K562 treated with DMSO at 1 percent for 48 hours (cell line): Measurements from ENCODE around the gene DBX2. TPM values are rescaled to one million over a fixed set of nuclear protein-coding genes. Genes with fewer than 3 reads are reported as not detected.

Experiments
- total RNA-seq: library from RNA; unstranded; fragments of 300-600 nt; gene quantifications from 2 replicates; pipeline ENCODE4 v1.2.3, GENCODE V29; 2022; ENCODE audit warnings: low replicate concordance; ENCODE audit errors: extremely low read depth

Gene DBX2
- total RNA-seq, result not detected in 2 replicates

DNA sequence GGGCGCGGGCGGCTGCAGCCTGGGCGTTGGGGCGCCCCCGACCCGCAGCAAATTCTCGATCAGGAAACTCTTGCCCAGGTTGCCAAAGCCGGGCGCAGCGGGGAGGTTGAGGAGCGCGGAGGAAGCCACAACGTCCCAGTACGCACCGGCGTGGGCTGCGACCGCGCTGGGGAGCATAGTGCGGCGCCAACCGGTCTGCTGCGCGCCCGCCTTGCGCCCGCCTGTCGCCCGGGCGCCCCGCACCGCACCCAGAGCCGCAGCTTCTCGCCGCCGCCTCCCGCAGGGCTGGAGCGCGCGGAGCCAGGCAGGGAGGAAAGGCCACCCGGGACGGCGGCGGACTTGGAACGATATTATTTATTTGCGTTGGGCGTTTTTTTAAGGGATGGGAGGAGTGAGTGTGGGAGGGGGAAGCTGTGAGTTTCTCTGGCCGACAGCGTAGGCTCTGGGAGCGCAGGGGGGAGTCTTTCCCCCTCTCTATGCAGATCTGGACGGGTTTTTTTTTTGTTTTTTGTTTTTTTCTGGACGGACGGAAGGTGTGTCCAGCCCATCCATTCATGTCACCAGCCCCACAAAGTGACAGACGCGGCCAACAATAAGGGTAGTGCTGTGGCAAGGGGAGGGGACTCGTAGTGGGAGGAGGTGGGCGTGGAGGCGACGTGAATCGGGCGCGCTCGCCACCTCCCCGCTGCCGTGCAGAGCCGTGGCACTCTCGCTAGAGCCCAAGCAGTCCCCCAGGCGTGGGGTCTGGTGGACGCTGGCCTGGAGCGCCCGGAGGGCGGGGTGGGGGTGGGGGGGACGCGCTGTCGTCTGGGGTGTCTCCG lies at the start of gene DBX2:
Gene DBX2, minus strand, starts transcription at position 349 of the 821 bp plus-strand sequence. Its CDS starts 172 bp downstream, at position 177.

Other genes starting within 250 kb of the DBX2 start
- gene NELL2, start 174.8 kb downstream of the DBX2 start, total RNA-seq, result not detected in 2 replicates
- gene ANO6, start 165.0 kb upstream of the DBX2 start, total RNA-seq, result not detected in 2 replicates